CD4-positive, alpha-beta T cell treated with Interleukin-10 for 1 hour (primary cell): Measurements from ENCODE around the gene AGPAT3.

ENCODE experiments used
- DNase-seq: peaks from one replicate; pipeline ENCODE4 v3.0.0-alpha.2; 2020

The AGPAT3 gene

DNA sequence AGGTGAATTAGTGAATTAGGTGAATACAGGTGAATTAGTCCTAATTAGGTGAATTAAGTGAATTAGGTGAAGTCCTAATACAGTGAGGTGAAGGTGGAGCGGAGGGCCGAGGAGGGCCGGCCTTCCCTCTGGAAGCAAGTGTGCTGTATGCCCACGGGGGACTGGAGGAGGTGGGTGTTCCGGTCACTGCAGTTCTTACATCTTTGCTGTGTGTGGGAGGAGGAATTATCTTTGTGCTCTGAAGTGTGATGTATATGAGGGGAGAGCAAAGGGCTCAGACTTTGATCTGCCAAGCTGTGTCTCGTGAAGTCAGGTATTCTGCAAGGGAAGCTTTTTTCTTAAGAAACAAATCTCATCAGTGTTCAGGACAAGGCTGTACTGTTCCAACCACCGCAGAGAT lies 45.4 kb downstream of the AGPAT3 start:
- DNase-seq: no peak

DNA sequence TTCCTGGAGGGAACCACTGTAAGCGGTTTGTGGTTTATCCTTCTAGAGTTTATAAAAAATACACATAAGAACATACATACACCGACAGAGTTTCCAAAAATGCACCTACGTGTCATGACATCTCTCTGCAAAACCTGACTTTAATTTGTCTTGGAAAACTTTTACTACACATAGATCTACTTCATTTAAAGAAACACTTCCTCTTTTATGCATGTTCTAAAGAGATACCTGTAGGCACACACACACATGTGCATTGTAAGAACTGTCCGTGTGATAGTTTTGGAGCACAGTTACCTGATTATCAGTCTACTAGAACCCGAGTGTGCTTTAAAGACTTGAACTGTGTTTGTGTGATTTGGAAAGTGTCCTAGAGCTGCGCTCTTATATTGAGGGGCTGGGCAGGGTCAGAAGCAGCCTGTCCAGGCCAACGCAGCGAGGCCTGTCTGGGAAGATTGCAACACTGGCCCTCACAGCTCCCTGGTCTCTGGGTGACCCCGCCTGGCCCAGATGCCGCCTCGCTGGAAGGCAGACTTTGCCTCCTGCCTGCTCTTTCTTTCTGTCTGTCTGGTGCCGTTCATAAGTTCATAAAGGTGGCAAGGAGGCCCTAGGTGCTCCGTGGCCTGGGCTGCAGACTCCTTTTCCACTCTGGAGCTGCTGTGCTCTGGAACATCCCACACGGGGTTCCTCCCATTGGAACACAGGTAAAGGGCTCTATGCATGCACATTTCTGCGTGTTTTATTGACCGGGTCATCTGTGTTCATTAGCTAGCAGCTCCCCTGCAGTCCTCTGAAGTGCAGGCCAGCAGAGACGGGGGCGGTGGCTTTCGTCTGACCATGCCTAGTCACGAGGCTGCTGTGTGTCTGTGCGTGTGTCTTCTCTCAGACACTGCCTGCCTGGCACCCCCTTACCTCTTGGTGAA lies 46.3 kb downstream of the AGPAT3 start:
- DNase-seq: no peak

DNA sequence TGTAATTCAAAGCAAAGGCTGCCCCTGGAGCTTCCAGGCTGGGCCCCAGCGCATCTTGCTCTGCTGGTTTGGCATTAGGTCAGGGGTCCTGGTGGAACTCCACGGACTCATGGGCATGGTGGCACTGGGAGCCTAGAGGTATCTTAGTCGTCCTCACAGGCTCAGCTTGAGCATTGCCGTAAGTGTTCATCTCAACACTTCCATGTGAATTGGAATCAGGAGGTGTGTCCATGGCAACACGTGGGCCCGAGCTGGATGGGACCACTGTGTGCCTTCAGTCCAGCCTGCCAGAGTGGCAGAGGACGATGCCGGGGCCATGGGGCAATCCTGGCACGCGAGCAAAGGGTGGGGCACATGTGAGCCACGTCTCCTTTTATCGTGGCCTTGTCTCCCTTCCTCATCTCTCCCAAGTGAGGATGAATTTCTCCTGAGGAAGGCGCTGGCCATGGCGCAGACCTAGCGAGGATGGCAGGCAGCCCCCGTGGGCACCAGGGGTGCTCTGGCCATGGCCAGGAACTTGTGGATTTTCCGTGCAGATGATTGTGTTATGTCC lies 47.0 kb downstream of the AGPAT3 start:
- no peak for DNase-seq

DNA sequence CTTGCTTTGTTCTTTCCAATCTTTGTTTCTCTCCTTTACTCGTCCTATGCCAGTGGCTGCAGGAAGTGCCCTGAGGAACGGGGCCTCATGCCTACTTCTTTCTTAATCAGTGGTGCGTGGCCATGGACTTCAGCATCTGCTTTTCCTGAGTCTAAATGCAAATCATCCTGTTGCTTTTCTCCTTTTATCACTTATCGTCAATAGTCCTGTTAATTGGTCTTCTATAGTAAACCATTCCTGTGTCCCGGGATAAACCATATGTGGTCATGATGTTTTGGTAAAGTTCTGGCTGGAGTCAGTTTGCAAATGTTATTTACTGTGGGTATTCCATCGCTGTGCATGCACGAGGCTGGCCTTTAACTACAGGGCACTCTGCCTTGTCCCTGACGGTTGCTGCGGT lies 47.5 kb downstream of the AGPAT3 start:
- DNase-seq: no peak

DNA sequence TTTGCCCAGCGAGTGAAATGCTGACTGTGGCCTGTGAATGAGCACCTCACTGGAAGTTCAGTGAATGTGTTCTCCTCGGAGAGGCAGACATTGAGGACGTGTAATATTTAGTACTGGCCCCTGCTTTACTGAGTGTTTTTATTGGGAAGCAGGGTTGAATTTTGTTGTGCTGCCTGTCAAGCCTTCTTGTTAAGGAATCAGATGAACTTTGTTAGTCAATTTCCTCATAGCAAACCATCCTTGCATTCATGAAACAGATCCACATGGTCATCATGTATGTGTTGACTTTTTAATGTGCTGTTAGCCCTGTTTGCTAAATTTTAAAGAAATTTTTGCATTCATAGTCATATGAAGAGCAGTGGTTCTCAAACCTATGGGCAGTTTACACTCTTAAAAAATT lies 47.9 kb downstream of the AGPAT3 start:
- no peak for DNase-seq

DNA sequence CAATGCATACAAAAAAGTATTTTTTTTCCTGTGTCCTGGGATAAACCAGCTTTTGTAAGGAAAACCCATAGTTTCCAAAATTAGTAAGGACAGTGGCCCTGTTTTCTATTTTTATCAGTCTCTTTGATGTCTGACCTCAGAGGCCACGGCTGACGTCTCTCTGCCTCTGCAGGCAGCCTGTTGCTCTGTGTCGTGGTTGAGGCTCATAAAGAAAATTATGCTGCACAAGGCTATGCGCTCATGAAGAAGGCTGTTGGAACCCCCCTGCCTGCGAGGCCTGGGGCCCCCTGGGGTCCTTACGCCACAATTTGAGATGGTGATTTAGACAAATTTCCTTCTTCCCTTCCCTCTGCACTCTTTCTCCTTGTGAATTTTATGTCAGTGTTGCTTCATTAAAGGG lies 48.9 kb downstream of the AGPAT3 start:
- no peak for DNase-seq

DNA sequence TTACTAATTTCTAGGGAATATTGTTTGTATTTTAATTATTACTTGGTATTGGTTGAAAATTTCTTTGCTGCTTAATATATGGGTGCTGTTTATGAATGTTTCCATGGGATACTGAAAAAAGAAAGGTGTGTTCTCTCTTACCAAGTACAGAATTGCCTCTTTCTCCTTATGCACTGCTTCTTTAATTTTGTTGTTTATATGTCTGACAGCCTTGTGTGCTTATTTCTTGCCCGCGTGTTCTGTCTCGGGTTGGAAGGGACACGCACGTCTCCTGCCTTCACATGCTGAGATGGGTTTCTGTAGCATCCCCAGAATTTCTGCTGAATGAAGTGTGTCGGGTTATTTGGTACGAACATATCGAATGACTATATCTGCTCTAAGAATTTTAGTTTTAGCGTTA lies 51.1 kb downstream of the AGPAT3 start:
- no peak for DNase-seq

DNA sequence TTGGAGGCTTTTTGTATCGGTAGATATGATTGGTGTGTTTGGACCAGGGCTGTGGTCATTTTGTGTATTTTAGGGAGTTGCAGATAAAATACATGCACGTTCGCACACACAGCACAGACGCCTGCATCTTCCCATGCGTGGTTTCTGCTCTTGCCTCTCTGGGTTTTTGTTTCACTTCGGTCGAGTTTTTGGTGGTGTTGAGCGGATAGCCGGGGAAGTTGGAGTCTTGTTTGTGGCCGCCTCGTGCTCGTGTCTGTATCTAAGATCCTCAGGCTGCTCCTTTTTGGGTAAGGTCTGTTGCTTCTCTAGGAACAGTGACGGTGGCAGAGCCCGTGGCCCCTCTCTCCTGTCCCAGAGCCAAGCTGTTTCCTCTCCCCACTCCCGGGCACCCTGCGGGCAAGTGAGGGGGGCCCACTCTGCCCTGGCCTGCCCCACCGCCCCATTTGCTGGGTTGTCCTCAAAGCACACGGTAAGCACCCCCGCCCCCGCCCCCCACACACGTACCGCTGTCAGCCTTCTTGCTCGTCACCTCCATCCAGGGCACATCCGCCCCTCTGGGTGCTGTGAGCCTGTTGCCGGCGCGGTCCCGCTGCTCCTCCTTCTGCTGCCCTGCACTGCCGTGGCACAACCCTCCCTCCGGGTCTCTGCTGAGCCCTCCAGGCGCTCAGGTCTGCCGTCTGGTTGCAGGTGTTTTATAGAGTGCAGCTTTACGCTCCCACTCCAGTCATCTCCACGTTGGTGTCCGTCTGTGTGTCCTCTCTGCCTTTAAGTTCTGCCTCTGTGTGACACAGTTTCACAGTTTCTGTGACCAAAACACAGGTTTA lies 51.9 kb downstream of the AGPAT3 start:
- peak; percentile 70 for DNase-seq

DNA sequence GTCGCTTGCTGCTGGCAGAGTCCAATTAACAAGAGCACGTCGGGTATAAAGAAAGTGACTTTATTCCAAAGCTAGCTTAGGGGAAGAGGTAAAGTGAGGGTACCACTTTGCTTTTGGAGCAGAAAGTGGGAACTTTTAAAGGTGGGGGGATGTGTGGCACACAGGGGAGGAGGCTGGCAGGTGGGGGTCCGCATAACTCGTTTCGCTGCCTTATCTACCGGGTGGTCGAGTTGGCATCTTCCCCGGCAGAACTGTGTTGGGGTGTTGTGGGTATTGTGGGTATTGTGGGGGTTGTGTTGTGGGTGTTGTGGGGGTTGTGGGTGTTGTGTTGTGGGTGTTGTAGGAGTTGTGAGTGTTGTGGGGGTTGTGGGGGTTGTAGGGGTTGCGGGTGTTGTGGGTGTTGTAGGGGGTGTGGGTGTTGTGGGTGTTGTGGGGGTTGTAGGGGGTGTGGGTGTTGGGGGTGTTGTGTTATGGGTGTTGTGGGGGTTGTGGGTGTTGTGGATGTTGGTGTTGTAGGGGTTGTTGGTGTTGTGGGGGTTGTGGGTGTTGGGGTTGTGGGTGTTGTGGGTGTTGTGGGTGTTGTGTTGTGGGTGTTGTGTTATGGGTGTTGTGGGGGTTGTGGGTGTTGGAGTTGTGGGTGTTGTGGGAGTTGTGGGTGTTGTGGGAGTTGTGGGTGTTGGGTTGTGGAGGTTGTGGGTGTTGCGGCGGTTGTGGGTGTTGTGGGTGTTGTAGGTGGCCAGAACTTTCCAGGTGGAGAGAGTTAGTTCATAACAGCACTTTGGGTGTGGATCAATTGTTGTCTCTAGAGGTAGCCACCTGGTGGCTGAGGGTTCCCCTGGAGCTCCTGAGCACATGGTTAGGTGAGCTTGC lies 52.7 kb downstream of the AGPAT3 start:
- peak; percentile 56 for DNase-seq

DNA sequence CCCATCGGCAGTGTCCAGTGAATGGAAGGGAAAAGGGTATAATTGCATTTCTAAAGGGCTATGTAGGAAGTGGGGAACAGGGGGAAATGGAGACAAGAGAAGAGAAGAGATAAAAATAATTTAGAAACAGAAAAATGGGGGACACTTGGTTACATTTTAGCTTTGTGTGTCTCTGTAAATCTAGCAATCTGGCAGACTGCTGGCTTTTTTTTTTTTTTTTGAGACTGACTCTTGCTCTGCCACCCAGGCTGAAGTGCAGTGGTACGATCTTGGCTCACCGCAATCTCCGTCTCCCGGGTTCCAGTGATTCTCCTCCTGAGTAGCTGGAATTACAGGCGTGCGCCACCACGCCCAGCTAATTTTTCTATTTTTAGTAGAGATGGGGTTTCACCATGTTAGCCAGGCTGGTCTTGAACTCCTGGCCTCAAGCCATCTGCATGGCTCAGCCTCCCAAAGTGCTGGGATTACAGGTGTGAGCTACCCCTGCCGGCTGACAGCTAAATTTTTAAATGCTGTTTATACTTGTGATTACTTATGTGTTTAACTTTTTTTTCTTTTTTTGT lies 53.4 kb downstream of the AGPAT3 start:
- DNase-seq: no peak

DNA sequence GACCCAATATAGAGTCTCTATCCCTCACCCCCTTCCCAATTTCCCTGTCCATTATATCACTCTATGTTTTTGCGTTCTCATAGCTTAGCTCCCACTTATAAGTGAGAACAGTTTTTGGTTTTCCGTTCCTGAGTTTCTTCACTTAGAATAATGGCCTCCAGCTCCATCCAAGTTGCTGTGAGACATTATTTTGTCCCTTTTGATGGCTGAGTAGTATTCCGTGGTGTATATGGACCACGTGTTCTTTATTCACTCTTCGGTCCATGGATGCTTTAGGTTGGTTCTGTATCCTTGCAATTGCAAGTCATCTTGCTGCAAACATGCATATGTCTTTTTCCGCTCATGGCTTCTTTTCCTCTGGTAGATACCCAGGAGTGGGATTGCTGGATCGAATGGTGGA lies 54.3 kb downstream of the AGPAT3 start:
- no peak for DNase-seq

DNA sequence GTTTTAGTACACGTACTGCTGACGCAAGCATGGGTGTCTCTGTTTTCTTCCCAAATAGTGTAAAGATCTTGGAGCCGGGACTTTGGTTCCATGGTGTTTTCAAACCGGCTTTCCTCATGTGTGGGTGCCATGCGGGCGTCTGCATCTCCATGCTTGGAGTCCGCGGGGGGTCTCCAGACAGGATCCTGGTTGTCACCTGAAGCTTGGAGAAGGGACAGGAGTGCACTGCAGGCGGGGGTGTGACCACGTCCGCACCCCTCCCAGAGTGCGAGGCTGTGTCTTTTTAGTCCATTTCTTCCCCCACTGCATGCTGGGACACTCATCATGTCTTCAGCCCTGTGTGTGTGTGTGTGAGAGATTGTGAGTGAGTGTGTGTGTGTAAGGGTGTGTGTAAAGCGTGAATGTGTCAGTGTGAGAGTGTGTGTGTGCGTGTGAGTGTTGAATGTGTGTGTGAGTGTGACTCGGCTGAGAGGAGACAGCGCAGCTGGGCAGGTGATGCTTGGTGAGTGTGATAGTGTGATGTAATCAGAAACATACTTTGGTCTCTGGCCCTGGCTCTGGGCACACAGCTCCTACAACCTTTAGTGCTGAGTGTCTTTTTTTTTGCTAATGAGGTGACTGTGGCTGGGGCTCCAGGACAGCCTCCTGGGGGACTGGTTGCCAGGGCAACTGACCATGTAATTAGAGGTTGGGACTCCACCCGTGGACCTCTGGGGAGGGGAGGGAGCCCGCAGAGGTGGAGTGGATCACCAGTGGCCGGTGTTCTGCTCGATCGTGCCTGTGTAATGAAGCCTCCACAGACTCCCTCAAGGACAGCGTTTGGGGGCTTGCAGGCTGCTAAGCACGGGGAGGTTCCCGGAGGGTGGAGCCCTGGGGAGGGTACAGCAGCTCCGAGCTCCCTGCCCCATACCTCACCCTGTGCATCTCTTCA lies 55.1 kb downstream of the AGPAT3 start:
- no peak for DNase-seq

DNA sequence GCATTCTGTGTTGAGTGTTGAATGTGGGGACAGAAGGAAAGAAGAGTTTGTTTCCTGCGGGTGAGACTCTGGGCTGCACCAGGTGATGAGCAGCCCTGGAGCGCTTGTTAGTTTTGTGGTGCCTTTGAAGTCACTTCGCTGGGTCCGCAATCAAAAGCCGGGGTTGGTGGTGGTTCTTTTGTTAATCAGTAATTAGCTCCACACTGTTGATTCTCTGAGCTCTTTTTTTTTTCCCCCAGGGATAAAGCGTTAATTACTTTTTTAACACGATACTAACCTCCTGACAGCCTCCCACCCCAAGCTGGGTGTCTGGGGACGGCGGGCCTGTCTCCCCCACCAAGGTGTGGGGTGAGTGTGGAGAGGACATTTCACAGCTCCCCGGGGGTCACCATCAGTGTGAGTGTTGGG lies 56.6 kb downstream of the AGPAT3 start:
- DNase-seq: peak; percentile 45

DNA sequence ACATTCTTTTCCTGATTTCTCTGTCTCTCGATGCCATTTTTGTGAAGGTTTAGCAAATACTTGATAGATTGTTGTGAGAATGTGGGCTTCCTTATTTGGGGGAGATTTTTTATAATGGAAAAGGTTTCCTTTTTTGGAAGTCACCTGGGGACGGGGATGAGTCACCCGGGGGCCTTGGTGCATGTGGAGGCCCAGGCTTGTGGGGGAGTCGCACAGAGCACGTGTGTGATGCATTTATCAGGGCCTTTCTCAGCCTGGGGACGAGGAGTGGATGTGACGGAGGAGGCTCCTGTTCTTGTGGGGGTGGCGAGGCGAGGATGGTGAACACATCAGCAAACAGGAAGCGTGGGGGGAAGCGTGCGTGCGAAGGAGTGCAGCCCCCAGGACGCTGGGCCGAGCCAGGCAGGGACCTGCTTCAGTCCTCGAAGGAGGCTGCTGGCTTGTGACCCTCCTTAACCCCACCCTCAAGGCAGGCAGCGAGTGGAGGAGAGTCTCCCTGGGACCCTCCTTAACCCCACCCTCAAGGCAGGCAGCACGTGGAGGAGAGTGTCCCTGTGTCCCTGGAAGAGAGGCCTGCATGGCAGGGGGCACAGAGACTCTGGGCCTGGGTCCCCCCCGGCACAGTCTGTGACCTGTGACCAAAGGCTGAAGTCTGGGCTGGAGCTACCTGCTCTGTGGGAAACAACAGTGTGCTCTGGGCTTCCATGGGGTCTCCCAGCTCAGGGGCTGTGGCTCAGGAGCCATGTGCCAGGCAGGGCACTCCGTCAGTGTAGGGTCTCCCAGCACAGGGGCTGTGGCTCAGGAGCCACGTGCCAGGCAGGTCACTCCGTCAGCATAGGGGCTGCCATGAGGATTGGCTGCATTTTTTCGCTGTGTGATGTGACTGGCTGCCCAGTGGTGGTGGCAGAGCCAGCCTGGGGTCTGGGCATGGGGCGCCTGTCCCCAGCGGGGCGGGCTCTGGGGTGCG lies 57.2 kb downstream of the AGPAT3 start:
- peak; percentile 46 for DNase-seq

DNA sequence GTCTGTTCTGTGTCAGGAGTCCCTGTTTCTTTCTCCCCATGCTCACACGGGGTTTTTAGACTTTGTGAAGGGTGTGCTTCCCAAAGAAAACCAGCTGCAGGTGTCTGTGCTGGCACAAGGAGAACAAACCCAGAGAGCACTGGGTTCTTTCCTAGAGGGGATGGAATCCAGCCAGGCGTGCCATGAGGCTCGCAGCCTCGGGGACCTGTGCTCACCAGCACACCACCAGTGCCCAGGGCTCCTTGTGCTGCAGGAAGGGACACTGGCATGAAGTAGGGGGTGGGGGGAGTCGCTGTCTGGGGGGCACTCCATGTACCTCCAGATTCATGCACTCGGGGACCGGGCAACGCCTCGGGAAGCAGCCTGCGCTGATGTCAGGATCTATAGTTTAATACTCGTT lies 57.9 kb downstream of the AGPAT3 start:
- no peak for DNase-seq

DNA sequence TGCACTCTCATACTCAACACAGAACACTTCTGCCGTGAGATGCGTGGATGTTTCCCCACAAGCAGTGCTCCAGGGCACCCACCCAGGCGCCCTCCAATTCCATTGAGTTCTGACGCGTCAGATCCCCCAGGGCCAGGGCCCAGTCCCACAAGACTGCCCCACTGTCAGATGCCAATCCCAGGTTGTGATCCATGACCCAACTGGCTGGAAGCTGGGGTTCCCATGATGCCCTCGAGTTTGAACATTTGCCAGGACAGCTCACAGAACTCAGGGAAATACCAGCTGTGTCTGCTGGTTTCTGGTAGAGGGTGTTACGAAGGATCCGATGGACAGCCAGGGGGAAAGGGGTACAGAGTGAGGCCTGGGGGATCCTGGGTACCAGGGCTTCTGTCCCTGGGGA lies 58.4 kb downstream of the AGPAT3 start:
- DNase-seq: no peak

DNA sequence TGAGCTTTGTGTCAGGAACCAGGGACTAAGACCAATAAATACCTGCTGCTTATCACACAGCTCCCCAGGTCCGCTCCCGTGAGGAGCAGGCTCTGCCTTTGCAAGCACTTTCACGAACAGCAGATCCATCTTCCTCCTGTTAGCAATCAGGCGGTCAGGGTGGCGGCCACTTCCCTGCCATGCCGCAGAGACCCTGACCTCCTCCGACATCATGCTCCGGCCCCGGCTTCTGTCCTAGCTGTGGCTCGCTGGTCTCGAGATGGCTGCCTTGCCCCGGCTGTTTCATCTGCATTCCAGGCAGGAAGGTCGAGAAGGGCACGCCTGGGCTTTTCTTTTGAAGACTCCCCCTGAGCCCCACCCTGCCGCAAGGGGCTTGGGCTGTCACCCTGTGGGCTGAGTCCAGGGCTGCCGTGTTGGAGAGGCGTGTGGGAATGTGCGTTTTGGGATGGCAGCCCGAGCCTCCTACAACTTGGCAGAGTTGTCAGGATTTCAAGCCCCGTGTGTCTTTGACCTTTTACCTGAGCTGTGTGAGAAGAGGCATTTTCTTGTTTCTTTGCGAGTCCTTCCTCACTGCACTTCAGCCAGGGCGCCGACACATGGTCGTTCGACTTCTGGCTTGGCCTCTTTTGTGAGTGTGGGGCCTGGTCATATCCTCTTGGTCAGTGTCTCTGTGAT lies 59.5 kb downstream of the AGPAT3 start:
- no peak for DNase-seq

DNA sequence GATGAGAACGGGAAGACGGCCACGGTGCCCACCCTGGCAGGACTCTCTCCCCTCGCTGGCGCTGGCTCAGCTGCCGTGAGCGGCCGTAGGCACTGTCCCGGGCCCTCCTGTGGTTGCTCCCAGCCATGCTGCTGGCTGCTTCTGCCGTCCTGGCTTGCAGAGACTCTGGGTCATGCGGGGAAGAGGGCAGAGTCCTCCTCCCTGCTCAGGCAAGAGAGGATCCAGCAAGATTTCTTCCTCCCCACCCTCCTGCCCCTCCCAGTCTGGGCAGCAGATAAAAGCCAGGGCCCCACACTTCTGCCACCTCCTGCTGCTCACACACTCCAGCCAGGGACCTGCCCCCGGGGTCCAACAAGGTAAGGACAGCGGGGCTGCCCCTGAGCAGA lies 60.1 kb downstream of the AGPAT3 start:
- no peak for DNase-seq

DNA sequence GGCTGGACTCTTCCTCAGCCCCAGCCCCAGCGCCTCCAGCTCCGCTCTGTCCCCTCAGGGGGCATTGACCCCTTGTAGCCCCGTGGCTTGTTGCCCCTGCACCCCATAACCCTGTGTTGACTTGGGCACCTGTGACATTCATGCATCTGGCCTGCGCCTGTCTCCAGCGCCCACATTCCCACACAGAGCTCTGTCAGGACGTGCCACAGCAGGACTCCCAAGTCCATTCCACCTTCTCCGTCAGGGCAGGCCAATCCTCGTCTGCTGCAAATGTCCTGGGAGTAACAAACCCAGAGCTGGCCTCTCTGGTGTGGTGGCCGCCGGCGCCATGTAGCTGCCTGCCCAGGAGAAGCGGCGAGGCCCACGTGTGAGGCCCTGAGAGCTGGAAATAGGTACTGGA lies 60.6 kb downstream of the AGPAT3 start:
- no peak for DNase-seq

DNA sequence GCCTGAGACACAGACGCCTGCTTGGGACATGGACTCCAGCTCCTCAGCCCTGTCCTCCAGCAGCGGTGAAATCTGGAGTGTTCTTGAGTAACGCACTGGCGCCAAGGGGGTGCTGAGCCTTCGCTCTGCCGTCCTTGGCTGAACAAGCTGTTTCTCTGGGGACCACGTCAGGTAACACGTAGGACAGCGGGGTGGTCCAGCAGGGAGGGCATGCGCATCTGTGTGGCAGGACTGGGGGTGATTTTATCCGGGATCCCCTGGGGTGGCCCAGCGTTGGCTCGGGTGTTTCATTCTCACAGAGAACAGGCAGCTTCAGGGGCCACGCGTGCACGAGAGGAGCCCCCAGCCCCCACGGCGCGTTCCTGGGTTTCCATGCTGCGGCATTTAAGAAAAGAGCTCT lies 61.2 kb downstream of the AGPAT3 start:
- no peak for DNase-seq
